HG03378 (cell line): ENCODE data around the gene OR10A4.
"Not testable (repeated sequence)": the region's sequence is repeated elsewhere in the genome, so short reads cannot be mapped to it uniquely, and the experiment has no call there.

ENCODE experiments used
- ATAC-seq: cut with Tn5 transposase; IDR thresholded peaks from one replicate; pipeline ENCODE4 v1.9.1; 2021; ENCODE audit warnings: mild to moderate bottlenecking, moderate library complexity; ENCODE audit not compliant: unreplicated experiment

Gene OR10A4

GRCh38 chr11:6876325-6876724 lies at the start of gene OR10A4:
OR10A4 (plus strand) TSS chr11:6876625; CDS start chr11:6876648, 23 bp downstream.
- no peak for ATAC-seq

- no peak for ATAC-seq
These were observed 48.3 kb upstream of the OR10A4 start for GRCh38 chr11:6828103-6828502.

- ATAC-seq = no peak
These were observed 43.1 kb upstream of the OR10A4 start for GRCh38 chr11:6833356-6833755.

- no peak for ATAC-seq
These were observed 42.4 kb upstream of the OR10A4 start for GRCh38 chr11:6834021-6834420.

GRCh38 chr11:6841694-6842093 lies 34.7 kb upstream of the OR10A4 start:
- ATAC-seq = no peak

GRCh38 chr11:6843670-6844069 lies 32.8 kb upstream of the OR10A4 start:
- no peak for ATAC-seq

GRCh38 chr11:6844356-6844755 lies 32.1 kb upstream of the OR10A4 start:
- ATAC-seq = no peak

- no peak for ATAC-seq
These were observed 31.0 kb upstream of the OR10A4 start, which contains the start of gene OR10A5 for GRCh38 chr11:6845383-6845782. OR10A5 (plus strand) TSS chr11:6845683; CDS start chr11:6845683, 0 bp downstream.

- ATAC-seq = no peak
These were observed 25.9 kb upstream of the OR10A4 start for GRCh38 chr11:6850526-6850925.

GRCh38 chr11:6854801-6855200 lies 21.6 kb upstream of the OR10A4 start:
- not testable (repeated sequence) for ATAC-seq

GRCh38 chr11:6855971-6856541 lies 20.4 kb upstream of the OR10A4 start:
- no peak for ATAC-seq

- peak; percentile 90 for ATAC-seq
These were observed 19.6 kb upstream of the OR10A4 start for GRCh38 chr11:6856871-6857270.

GRCh38 chr11:6862961-6863360 lies 13.5 kb upstream of the OR10A4 start, which contains the start of gene OR10A2:
OR10A2 (plus strand) TSS chr11:6863057; CDS start chr11:6869755, 6,698 bp downstream.
- no peak for ATAC-seq

- ATAC-seq = no peak
These were observed 12.0 kb upstream of the OR10A4 start for GRCh38 chr11:6864438-6864837.

- no peak for ATAC-seq
These were observed 5.1 kb upstream of the OR10A4 start for GRCh38 chr11:6871278-6871677.

GRCh38 chr11:6875761-6876160 lies 664 bp upstream of the OR10A4 start:
- no peak for ATAC-seq

GRCh38 chr11:6876914-6877313 lies 489 bp downstream of the OR10A4 start:
- ATAC-seq = no peak

- no peak for ATAC-seq
These were observed 6.3 kb downstream of the OR10A4 start for GRCh38 chr11:6882751-6883150.

GRCh38 chr11:6887711-6888110 lies 11.3 kb downstream of the OR10A4 start:
- not testable (repeated sequence) for ATAC-seq

GRCh38 chr11:6888830-6889229 lies 12.4 kb downstream of the OR10A4 start:
- no peak for ATAC-seq

GRCh38 chr11:6889835-6890234 lies 13.4 kb downstream of the OR10A4 start:
- no peak for ATAC-seq

- no peak for ATAC-seq
These were observed 16.0 kb downstream of the OR10A4 start, which contains the start of gene OR2D2 for GRCh38 chr11:6892400-6892799. OR2D2 (minus strand) TSS chr11:6892500; CDS start chr11:6892500, 0 bp downstream.

GRCh38 chr11:6894097-6894496 lies 17.7 kb downstream of the OR10A4 start:
- ATAC-seq = no peak
